PC-3 (cell line): Measurements from ENCODE around the gene OSBPL8.

Source experiments
- EZH2 ChIP-seq: fragments of 300-600 bp; sonication (generic); IDR thresholded peaks from one replicate; pipeline ENCODE4 v1.6.1; 2017; ENCODE audit warnings: antibody characterized with exemption, mild to moderate bottlenecking, low read length; ENCODE audit not compliant: unreplicated experiment
- TF ChIP-seq, protein P1 (sequence below): fragments of 300-600 bp; sonication (generic); conservative IDR thresholded peaks from 2 replicates; pipeline ENCODE4 v1.5.1; 2017; ENCODE audit warnings: antibody characterized with exemption, low read depth, mild to moderate bottlenecking, low read length

DNA sequence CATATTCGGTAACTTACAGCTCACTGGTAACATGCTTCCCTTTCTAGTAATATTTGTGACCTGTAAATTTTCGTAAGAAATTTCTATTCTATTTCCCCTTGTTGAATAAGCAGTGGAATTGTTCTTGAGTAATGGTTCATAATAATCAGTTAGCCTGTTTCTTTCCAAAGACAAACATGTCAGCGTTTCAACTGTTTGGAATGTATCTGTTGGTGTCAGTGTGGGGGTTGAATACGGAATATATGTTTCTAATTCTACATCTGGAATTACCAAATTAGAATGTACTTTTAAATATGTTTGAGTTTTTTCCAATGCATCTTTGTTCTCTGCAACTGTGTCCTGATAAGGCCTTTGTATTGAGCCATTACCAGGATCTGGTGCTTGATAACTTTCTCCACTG is 213.3 kb downstream of the OSBPL8 start:
- TF ChIP-seq, protein P1, sequence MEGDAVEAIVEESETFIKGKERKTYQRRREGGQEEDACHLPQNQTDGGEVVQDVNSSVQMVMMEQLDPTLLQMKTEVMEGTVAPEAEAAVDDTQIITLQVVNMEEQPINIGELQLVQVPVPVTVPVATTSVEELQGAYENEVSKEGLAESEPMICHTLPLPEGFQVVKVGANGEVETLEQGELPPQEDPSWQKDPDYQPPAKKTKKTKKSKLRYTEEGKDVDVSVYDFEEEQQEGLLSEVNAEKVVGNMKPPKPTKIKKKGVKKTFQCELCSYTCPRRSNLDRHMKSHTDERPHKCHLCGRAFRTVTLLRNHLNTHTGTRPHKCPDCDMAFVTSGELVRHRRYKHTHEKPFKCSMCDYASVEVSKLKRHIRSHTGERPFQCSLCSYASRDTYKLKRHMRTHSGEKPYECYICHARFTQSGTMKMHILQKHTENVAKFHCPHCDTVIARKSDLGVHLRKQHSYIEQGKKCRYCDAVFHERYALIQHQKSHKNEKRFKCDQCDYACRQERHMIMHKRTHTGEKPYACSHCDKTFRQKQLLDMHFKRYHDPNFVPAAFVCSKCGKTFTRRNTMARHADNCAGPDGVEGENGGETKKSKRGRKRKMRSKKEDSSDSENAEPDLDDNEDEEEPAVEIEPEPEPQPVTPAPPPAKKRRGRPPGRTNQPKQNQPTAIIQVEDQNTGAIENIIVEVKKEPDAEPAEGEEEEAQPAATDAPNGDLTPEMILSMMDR, result no peak
- no peak for TF ChIP-seq EZH2
